Activated CD8-positive, alpha-beta memory T cell treated with anti-CD3 and anti-CD28 coated beads, Interleukin-2, amount 10 ng/mL, durations not matched to agents 7 days and 5 days (primary cell): ENCODE measurements around the gene ETV2. TPM values are rescaled to one million over a fixed set of nuclear protein-coding genes. Genes with fewer than 3 reads are reported as not detected.

Experiments
- ATAC-seq: fragments of 150-1000 bp; cut with Tn5 transposase; one replicate; pipeline ENCODE4 v1.10.0; 2021; ENCODE audit warnings: moderate library complexity
- CTCF ChIA-PET: fragments of 350-600 bp; sonication (Branson Sonifier 250); formaldehyde crosslinking; loops from one replicate; lab custom pipeline; 2021; ENCODE audit warnings: antibody characterized with exemption; lab: Charles Lee
- DNase-seq: peaks from one replicate; pipeline ENCODE4 v3.0.0-alpha.2; 2020
- H3K27ac Mint-ChIP-seq: one replicate; pipeline ENCODE4 v1.8.0; 2021; ENCODE audit warnings: mild to moderate bottlenecking, mixed read lengths
- H3K27me3 Mint-ChIP-seq: one replicate; pipeline ENCODE4 v1.8.0; 2021; ENCODE audit warnings: mixed read lengths
- H3K36me3 Mint-ChIP-seq: one replicate; pipeline ENCODE4 v1.8.0; 2021; ENCODE audit warnings: mild to moderate bottlenecking, mixed read lengths
- H3K4me1 Mint-ChIP-seq: one replicate; pipeline ENCODE4 v1.8.0; 2021; ENCODE audit warnings: mixed read lengths
- H3K4me3 Mint-ChIP-seq: one replicate; pipeline ENCODE4 v1.8.0; 2021; ENCODE audit warnings: mild to moderate bottlenecking, moderate library complexity, mixed read lengths
- H3K9me3 Mint-ChIP-seq: one replicate; pipeline ENCODE4 v1.8.0; 2022; ENCODE audit warnings: low read depth, mixed read lengths
- total RNA-seq, 2 experiments: library from RNA; stranded (reverse); gene quantifications; one replicate each; pipeline ENCODE4 v1.2.3, GENCODE V29; 2021

ETV2 gene
- total RNA-seq, 2 experiments from 2014 or later: 1.2 to 1.9 TPM

GRCh38 chr19:35633727-35634440, 7.7 kb upstream of the ETV2 start:
- ATAC-seq (no peak), DNase-seq (no peak)
- H3K4me1 Mint-ChIP-seq: peaks cover 24% of the 10 kb centered on the region
- H3K36me3 Mint-ChIP-seq: peaks cover 40% of the 10 kb centered on the region
- CTCF ChIA-PET: no interaction called here
- H3K27ac Mint-ChIP-seq: no peak overlapping the region
- no peaks in the 10 kb centered on the region for H3K9me3 Mint-ChIP-seq
- no peaks in the 10 kb centered on the region for H3K27me3 Mint-ChIP-seq
- H3K4me3 Mint-ChIP-seq: no peak overlapping the region

- Mint-ChIP-seq H3K4me3 (no peak overlapping the region), H3K9me3 (no peaks in the 10 kb centered on the region), H3K36me3 (peaks cover 29% of the 10 kb centered on the region), H3K4me1 (peaks cover 18% of the 10 kb centered on the region), H3K27me3 (no peaks in the 10 kb centered on the region), H3K27ac (peak overlapping the region; percentile 33)
- no peak for DNase-seq
- peak; percentile 41 for ATAC-seq
- CTCF ChIA-PET: no interaction called here
These were observed 4.9 kb upstream of the ETV2 start for GRCh38 chr19:35636651-35637050.

GRCh38 chr19:35637165-35637564, 4.4 kb upstream of the ETV2 start:
- ATAC-seq (no peak), DNase-seq (no peak)
- Mint-ChIP-seq H3K4me1 (peaks cover 20% of the 10 kb centered on the region), H3K36me3 (peaks cover 24% of the 10 kb centered on the region), H3K27me3 (no peaks in the 10 kb centered on the region), H3K27ac (no peak overlapping the region), H3K4me3 (no peak overlapping the region), H3K9me3 (no peaks in the 10 kb centered on the region)
- CTCF ChIA-PET: no interaction called here

- H3K9me3 Mint-ChIP-seq: no peaks in the 10 kb centered on the region
- CTCF ChIA-PET: no interaction called here
- peaks cover 27% of the 10 kb centered on the region for H3K4me1 Mint-ChIP-seq
- ATAC-seq (no peak), DNase-seq (no peak)
- peaks cover 17% of the 10 kb centered on the region for H3K36me3 Mint-ChIP-seq
- H3K27ac Mint-ChIP-seq: no peak overlapping the region
- H3K4me3 Mint-ChIP-seq: no peak overlapping the region
- no peaks in the 10 kb centered on the region for H3K27me3 Mint-ChIP-seq
These were observed 2.3 kb upstream of the ETV2 start for GRCh38 chr19:35639321-35639639.

GRCh38 chr19:35639863-35640262, 1.7 kb upstream of the ETV2 start:
- DNase-seq (no peak), ATAC-seq (no peak)
- peaks cover 16% of the 10 kb centered on the region for H3K36me3 Mint-ChIP-seq
- H3K9me3 Mint-ChIP-seq: no peaks in the 10 kb centered on the region
- no peaks in the 10 kb centered on the region for H3K27me3 Mint-ChIP-seq
- H3K4me1 Mint-ChIP-seq: peaks cover 31% of the 10 kb centered on the region
- CTCF ChIA-PET: no interaction called here
- H3K4me3 Mint-ChIP-seq: no peak overlapping the region
- peak overlapping the region; percentile 7 for H3K27ac Mint-ChIP-seq

GRCh38 chr19:35642312-35642711, 767 bp downstream of the ETV2 start:
- Mint-ChIP-seq H3K27me3 (no peaks in the 10 kb centered on the region), H3K36me3 (peaks cover 5% of the 10 kb centered on the region), H3K9me3 (no peaks in the 10 kb centered on the region), H3K4me3 (peak overlapping the region; percentile 81), H3K4me1 (peaks cover 34% of the 10 kb centered on the region), H3K27ac (peak overlapping the region; percentile 71)
- ATAC-seq: no peak
- no peak for DNase-seq
- CTCF ChIA-PET: interaction anchor here (0.8 to 1.4 kb wide), 3 partner anchors 30 to 93 kb away, joined by 3 read pairs; partner anchors contain the start of gene HAUS5

GRCh38 chr19:35642798-35643254, 1.3 kb downstream of the ETV2 start:
- H3K4me3 Mint-ChIP-seq: peak overlapping the region; percentile 81
- no peaks in the 10 kb centered on the region for H3K9me3 Mint-ChIP-seq
- DNase-seq: peak; percentile 48
- CTCF ChIA-PET: interaction anchor here (0.8 to 1.4 kb wide), 3 partner anchors 31 to 93 kb away, joined by 3 read pairs; partner anchors contain the start of gene HAUS5
- no peak for ATAC-seq
- peaks cover 3% of the 10 kb centered on the region for H3K36me3 Mint-ChIP-seq
- H3K27ac Mint-ChIP-seq: peak overlapping the region; percentile 56
- no peaks in the 10 kb centered on the region for H3K27me3 Mint-ChIP-seq
- peaks cover 37% of the 10 kb centered on the region for H3K4me1 Mint-ChIP-seq

- DNase-seq (peak; percentile 91), ATAC-seq (peak; percentile 53)
- H3K27ac Mint-ChIP-seq: peak overlapping the region; percentile 89
- no peaks in the 10 kb centered on the region for H3K36me3 Mint-ChIP-seq
- H3K27me3 Mint-ChIP-seq: no peaks in the 10 kb centered on the region
- CTCF ChIA-PET: interaction anchor here (0.6 to 1.4 kb wide), 6 partner anchors 30 to 102 kb away, joined by 3 to 4 read pairs (median 3); partner anchors contain the start of genes HAUS5, PSENEN and U2AF1L4
- H3K4me1 Mint-ChIP-seq: peaks cover 38% of the 10 kb centered on the region
- peak overlapping the region; percentile 81 for H3K4me3 Mint-ChIP-seq
- H3K9me3 Mint-ChIP-seq: no peaks in the 10 kb centered on the region
These were observed 2.0 kb downstream of the ETV2 start for GRCh38 chr19:35643255-35644205.

- CTCF ChIA-PET: interaction anchor here (0.6 to 1.6 kb wide), 5 partner anchors 32 to 101 kb away, joined by 3 to 5 read pairs (median 3); partner anchors contain the start of genes HAUS5, PSENEN and U2AF1L4
- ATAC-seq (peak; percentile 83), DNase-seq (peak; percentile 99)
- Mint-ChIP-seq H3K9me3 (no peaks in the 10 kb centered on the region), H3K27me3 (no peaks in the 10 kb centered on the region), H3K4me3 (peak overlapping the region; percentile 81), H3K36me3 (peaks cover 3% of the 10 kb centered on the region), H3K4me1 (peaks cover 44% of the 10 kb centered on the region), H3K27ac (peak overlapping the region; percentile 89)
These were observed 2.9 kb downstream of the ETV2 start for GRCh38 chr19:35644206-35644986.

- CTCF ChIA-PET: interaction anchor here (1.3 to 1.6 kb wide), 2 partner anchors 32 to 96 kb away, joined by 3 to 5 read pairs; partner anchors contain the start of gene HAUS5
- Mint-ChIP-seq H3K27me3 (no peaks in the 10 kb centered on the region), H3K27ac (peak overlapping the region; percentile 89), H3K4me1 (peaks cover 46% of the 10 kb centered on the region), H3K4me3 (peak overlapping the region; percentile 81), H3K36me3 (peaks cover 3% of the 10 kb centered on the region), H3K9me3 (no peaks in the 10 kb centered on the region)
- DNase-seq: peak; percentile 86
- ATAC-seq: no peak
These were observed 3.6 kb downstream of the ETV2 start for GRCh38 chr19:35644987-35645679.

- DNase-seq: no peak
- ATAC-seq: no peak
- Mint-ChIP-seq H3K27me3 (no peaks in the 10 kb centered on the region), H3K4me1 (peaks cover 52% of the 10 kb centered on the region), H3K27ac (peak overlapping the region; percentile 47), H3K36me3 (peaks cover 6% of the 10 kb centered on the region), H3K4me3 (no peak overlapping the region), H3K9me3 (no peaks in the 10 kb centered on the region)
- CTCF ChIA-PET: interaction anchor here (1.6 kb wide), 1 partner anchor 97 kb away, joined by 5 read pairs; no protein-coding TSS in a partner anchor
These were observed 4.4 kb downstream of the ETV2 start for GRCh38 chr19:35645680-35646511.
